SK-N-SH (cell line): ENCODE results near the gene SDS. TPM values are rescaled to one million over a fixed set of nuclear protein-coding genes. Genes with fewer than 3 reads are reported as not detected.

Source experiments
- CTCF ChIA-PET: fragments of 300-600, 350-600 bp; formaldehyde crosslinking; extraction: SDS; loops from one replicate; lab custom pipeline; 2021; lab: Yijun Ruan, JAX
- POLR2A ChIA-PET: fragments of 350-600 bp; sonication (Branson Sonifier 250); formaldehyde crosslinking; extraction: SDS; loops from one replicate; lab custom pipeline; 2020; ENCODE audit warnings: antibody characterized with exemption, inconsistent platforms; lab: Yijun Ruan, JAX
- DNase-seq: peaks from one replicate; pipeline ENCODE4 v3.0.0; 2012
- H2AFZ ChIP-seq: fragments of 200-600 bp; sonication (generic); 2 replicates; pipeline ENCODE4 v1.8.1; 2016; ENCODE audit warnings: antibody characterized with exemption, mild to moderate bottlenecking, low read depth
- H3F3A ChIP-seq: fragments of 200-600 bp; sonication (generic); replicated peaks from 2 replicates; pipeline ENCODE3; 2016; ENCODE audit warnings: antibody characterized with exemption, mild to moderate bottlenecking; ENCODE audit not compliant: insufficient read depth
- H3K27ac ChIP-seq, 2 experiments: fragments of 200-500 bp in 1 of 2; fragments of 200-600 bp in 1 of 2; sonication (Bioruptor generic) in 1 of 2; sonication (generic), shearing (Covaris generic) in 1 of 2; 2 replicates each; pipeline versions ENCODE4 v1.5.1 to v1.6.1; 2014 to 2016; ENCODE audit warnings: low read depth in 2 of 2, inconsistent platforms in 1 of 2, low read length in 1 of 2, mild to moderate bottlenecking in 1 of 2, mixed read lengths in 1 of 2
- H3K27me3 ChIP-seq: fragments of 200-600 bp; sonication (generic), shearing (Covaris generic); 2 replicates; pipeline ENCODE4 v1.6.1; 2016; ENCODE audit warnings: mixed run types; ENCODE audit not compliant: insufficient read depth
- H3K36me3 ChIP-seq, 2 experiments: fragments of 200-500 bp in 1 of 2; fragments of 200-600 bp in 1 of 2; sonication (Bioruptor generic) in 1 of 2; sonication (generic) in 1 of 2; replicated peaks in 1 of 2; 2 replicates each; pipeline versions ENCODE3 to v1.5.1; 2014 to 2016; ENCODE audit warnings: low read length in 1 of 2, mild to moderate bottlenecking in 1 of 2; ENCODE audit not compliant: insufficient read depth in 2 of 2, control insufficient read depth in 1 of 2
- H3K4me1 ChIP-seq, 2 experiments: fragments of 200-500 bp in 1 of 2; fragments of 200-600 bp in 1 of 2; sonication (Bioruptor generic) in 1 of 2; sonication (generic), shearing (Covaris generic) in 1 of 2; 2 replicates each; pipeline versions ENCODE4 v1.5.1 to v1.6.1; 2014 to 2016; ENCODE audit warnings: low read depth in 1 of 2, low read length in 1 of 2, mixed run types in 1 of 2; ENCODE audit not compliant: insufficient read depth in 2 of 2, control insufficient read depth in 1 of 2
- H3K4me2 ChIP-seq: fragments of 200-600 bp; sonication (generic), shearing (Covaris generic); 2 replicates; pipeline ENCODE4 v1.6.1; 2017; ENCODE audit warnings: mixed run types
- H3K4me3 ChIP-seq, 2 experiments: fragments of 200-500 bp in 1 of 2; fragments of 200-600 bp in 1 of 2; sonication (Bioruptor generic) in 1 of 2; sonication (generic), shearing (Covaris generic) in 1 of 2; 2 replicates each; pipeline versions ENCODE4 v1.5.1 to v1.8.1; 2014 to 2016; ENCODE audit warnings: low read depth in 2 of 2, inconsistent platforms in 1 of 2, low read length in 1 of 2, mild to moderate bottlenecking in 1 of 2, mixed read lengths in 1 of 2, moderate library complexity in 1 of 2
- H3K79me2 ChIP-seq: fragments of 200-600 bp; sonication (generic); 2 replicates; pipeline ENCODE4 v1.8.1; 2017; ENCODE audit warnings: mild to moderate bottlenecking; ENCODE audit not compliant: insufficient read depth
- H3K9ac ChIP-seq: fragments of 200-600 bp; sonication (generic); 2 replicates; pipeline ENCODE4 v1.6.1; 2017; ENCODE audit warnings: mixed run types
- H3K9me2 ChIP-seq: fragments of 200-600 bp; sonication (generic); 2 replicates; pipeline ENCODE4 v1.6.1; 2017; ENCODE audit warnings: mixed run types
- H3K9me3 ChIP-seq: fragments of 200-600 bp; sonication (generic); 2 replicates; pipeline ENCODE4 v1.6.1; 2017; ENCODE audit warnings: mixed run types, mild to moderate bottlenecking, moderate library complexity
- H4K20me1 ChIP-seq: fragments of 200-600 bp; sonication (generic); 2 replicates; pipeline ENCODE4 v1.6.1; 2017; ENCODE audit warnings: mild to moderate bottlenecking, mixed run types; ENCODE audit not compliant: insufficient read depth
- ELF1 ChIP-seq: IDR thresholded peaks from 2 replicates; pipeline ENCODE4 v1.4.0; 2012
- EP300 ChIP-seq, 2 experiments: IDR thresholded peaks; 2 replicates each; pipeline versions ENCODE4 v1.4.0 to v1.6.1; 2012; ENCODE audit warnings: borderline replicate concordance in 1 of 2, low read depth in 1 of 2, low read length in 1 of 2
- EZH2phosphoT487 ChIP-seq: fragments of 200-600 bp; sonication (generic); IDR thresholded peaks from 2 replicates; pipeline ENCODE4 v1.6.1; 2017; ENCODE audit warnings: low read depth, mixed run types, mild to moderate bottlenecking, antibody characterized with exemption, moderate library complexity, borderline replicate concordance
- FOXJ3 ChIP-seq: sonication (generic); formaldehyde crosslinking; IDR thresholded peaks from 2 replicates; pipeline ENCODE4 v1.5.1; 2020; ENCODE audit warnings: mild to moderate bottlenecking, missing genetic modification reagents
- GATA2 ChIP-seq: sonication (generic); formaldehyde crosslinking; IDR thresholded peaks from 2 replicates; pipeline ENCODE4 v1.5.0; 2020; ENCODE audit warnings: mild to moderate bottlenecking, missing genetic modification reagents
- JUND ChIP-seq: IDR thresholded peaks from 2 replicates; pipeline ENCODE4 v1.4.0; 2012
- NRF1 ChIP-seq: IDR thresholded peaks from 2 replicates; pipeline ENCODE4 v1.6.1; 2012; ENCODE audit warnings: low read depth, mild to moderate bottlenecking, low read length
- RXRA ChIP-seq: IDR thresholded peaks from 2 replicates; pipeline ENCODE4 v1.4.0; 2012; ENCODE audit warnings: low read depth, mild to moderate bottlenecking, borderline replicate concordance
- SIN3A ChIP-seq: IDR thresholded peaks from 2 replicates; pipeline ENCODE4 v1.6.1; 2012; ENCODE audit warnings: low read depth, mild to moderate bottlenecking, low read length, moderate library complexity, borderline replicate concordance
- TCF12 ChIP-seq: IDR thresholded peaks from 2 replicates; pipeline ENCODE4 v1.4.0; 2012
- YY1 ChIP-seq: IDR thresholded peaks from 2 replicates; pipeline ENCODE4 v1.4.0; 2012; ENCODE audit warnings: low read depth, mild to moderate bottlenecking
- WGBS: methylation state at CpG from one replicate; pipeline ENCODE4 v1.1.6; 2017; ENCODE audit warnings: low lambda C conversion rate; 5-methylcytosine and 5-hydroxymethylcytosine counted together
- polyA plus RNA-seq, 3 experiments: library from polyadenylated mRNA; depleted of rRNA; stranded (reverse); fragments of >200 nt; gene quantifications; 2 replicates each; pipeline ENCODE4 v1.2.3, GENCODE V29; 2012
- TF ChIP-seq, protein P1 (sequence below): fragments of 150-350 bp; IDR thresholded peaks from 2 replicates; pipeline ENCODE4 v1.6.1; 2017; ENCODE audit warnings: antibody characterized with exemption, low read length, low read depth, borderline replicate concordance
- TF ChIP-seq, protein P2 (sequence below): fragments of 150-350 bp; IDR thresholded peaks from 2 replicates; pipeline ENCODE4 v1.6.1; 2016; ENCODE audit warnings: mild to moderate bottlenecking, low read depth, low read length
- TF ChIP-seq, protein P3 (sequence below): IDR thresholded peaks from 2 replicates; pipeline ENCODE4 v1.4.0; 2012; ENCODE audit warnings: low read depth
- TF ChIP-seq, protein P4 (sequence below): fragments of 200-600 bp; sonication (generic); IDR thresholded peaks from 2 replicates; pipeline ENCODE4 v1.6.1; 2017; ENCODE audit warnings: antibody characterized with exemption, mild to moderate bottlenecking, moderate library complexity
- TF ChIP-seq, protein P5 (sequence below): IDR thresholded peaks from 2 replicates; pipeline ENCODE4 v1.6.1; 2012; ENCODE audit warnings: mild to moderate bottlenecking, low read depth, low read length, moderate library complexity

The SDS gene
- polyA plus RNA-seq, 1 of the 3 experiments (the other 2 are of a cell fraction) = 0.08 TPM

DNA sequence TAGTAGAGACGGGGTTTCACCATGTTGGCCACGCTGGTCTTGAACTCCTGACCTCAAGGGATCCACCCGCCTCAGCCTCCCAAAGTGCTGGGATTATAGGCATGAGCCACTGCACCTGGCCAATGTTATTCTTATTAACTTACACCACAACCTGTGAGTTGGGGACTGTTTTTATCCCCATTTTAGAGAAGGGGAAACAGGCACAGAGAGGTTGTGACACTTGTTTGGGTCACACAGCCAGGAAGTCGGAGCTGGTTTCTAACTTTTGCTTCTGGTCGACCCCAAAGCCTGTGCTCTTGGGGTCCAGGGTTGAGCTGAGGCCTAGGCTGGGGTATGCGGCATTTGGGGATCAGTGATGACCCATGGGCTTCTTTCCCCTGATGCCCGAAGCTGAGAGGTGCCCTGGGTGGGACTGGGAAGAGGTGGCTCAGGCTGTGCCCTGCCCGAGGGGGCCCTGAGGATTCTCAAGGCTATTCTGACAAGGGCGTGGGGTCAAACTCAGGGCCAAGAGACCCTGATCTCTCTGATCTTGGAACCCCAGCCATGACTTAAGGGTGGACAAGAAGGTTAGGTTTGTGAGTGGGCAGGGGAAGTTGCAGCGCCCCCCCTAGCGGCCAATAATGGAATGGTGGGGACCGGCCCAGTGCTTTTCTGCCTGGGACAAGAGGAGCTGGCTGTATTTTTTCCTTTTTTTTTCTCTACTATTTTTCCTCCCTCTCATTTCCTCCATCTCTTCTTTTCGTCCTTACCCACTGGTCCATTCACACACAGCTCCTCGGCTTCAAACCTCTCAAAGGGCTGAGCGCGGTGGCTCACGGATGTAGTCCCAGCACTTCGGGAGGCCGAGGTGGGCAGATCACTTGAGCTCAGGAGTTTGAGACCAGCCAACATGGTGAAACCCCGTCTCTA is 21.5 kb upstream of the SDS start (continued):
- TF ChIP-seq, protein P1, sequence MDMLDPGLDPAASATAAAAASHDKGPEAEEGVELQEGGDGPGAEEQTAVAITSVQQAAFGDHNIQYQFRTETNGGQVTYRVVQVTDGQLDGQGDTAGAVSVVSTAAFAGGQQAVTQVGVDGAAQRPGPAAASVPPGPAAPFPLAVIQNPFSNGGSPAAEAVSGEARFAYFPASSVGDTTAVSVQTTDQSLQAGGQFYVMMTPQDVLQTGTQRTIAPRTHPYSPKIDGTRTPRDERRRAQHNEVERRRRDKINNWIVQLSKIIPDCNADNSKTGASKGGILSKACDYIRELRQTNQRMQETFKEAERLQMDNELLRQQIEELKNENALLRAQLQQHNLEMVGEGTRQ = no peak
- TF ChIP-seq, protein P2, sequence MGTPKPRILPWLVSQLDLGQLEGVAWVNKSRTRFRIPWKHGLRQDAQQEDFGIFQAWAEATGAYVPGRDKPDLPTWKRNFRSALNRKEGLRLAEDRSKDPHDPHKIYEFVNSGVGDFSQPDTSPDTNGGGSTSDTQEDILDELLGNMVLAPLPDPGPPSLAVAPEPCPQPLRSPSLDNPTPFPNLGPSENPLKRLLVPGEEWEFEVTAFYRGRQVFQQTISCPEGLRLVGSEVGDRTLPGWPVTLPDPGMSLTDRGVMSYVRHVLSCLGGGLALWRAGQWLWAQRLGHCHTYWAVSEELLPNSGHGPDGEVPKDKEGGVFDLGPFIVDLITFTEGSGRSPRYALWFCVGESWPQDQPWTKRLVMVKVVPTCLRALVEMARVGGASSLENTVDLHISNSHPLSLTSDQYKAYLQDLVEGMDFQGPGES = no peak
- TF ChIP-seq JUND (no peak), RXRA (no peak), GATA2 (CRISPR knock-in tag) (no peak), FOXJ3 (no peak), YY1 (no peak), TCF12 (no peak), EZH2phosphoT487 (no peak)
- TF ChIP-seq, protein P3, sequence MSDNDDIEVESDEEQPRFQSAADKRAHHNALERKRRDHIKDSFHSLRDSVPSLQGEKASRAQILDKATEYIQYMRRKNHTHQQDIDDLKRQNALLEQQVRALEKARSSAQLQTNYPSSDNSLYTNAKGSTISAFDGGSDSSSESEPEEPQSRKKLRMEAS = no peak

DNA sequence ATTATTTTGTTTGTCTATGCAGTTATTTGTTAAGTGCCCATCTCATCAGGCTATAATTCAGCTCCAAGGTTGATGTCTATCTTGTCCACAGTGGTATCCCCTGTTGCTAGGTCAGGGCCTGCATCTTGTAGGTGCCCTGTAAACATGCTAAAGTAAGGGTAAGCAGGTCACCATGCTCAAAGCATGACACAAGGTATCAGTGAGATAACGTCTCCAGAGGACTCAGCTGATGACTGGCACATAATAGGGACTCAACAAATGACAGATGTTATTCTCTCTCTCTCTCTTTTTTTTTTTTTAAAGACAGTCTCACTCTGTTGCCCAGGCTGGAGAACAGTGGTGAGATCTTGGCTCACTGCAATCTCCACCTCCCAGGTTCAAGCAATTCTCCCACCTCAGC is 20.8 kb upstream of the SDS start:
- no peaks in the 10 kb centered on the region for H3F3A ChIP-seq
- H3K79me2 ChIP-seq = peaks cover 10% of the 10 kb centered on the region
- no peak for DNase-seq
- H2AFZ ChIP-seq = no peak overlapping the region
- WGBS = 100% methylated on average over 1 of the region's 1 CpG
- ChIA-PET CTCF (interaction anchor here (0.6 to 4.7 kb wide), 32 partner anchors 8 to 505 kb away, joined by 3 to 42 read pairs (median 5); partner anchors contain the start of gene SDS), POLR2A (no interaction called here)
- H3K4me1 ChIP-seq = peaks cover 0 to 5% of the 10 kb centered on the region in 2 experiments; a peak in 1 of 4 replicates
- H3K27ac ChIP-seq = no peak overlapping the region
- H3K27me3 ChIP-seq = no peaks in the 10 kb centered on the region
- no peak overlapping the region for H3K9ac ChIP-seq
- H3K36me3 ChIP-seq = no peaks in the 10 kb centered on the region
- no peak overlapping the region for H3K4me3 ChIP-seq
- TF ChIP-seq, protein P4, sequence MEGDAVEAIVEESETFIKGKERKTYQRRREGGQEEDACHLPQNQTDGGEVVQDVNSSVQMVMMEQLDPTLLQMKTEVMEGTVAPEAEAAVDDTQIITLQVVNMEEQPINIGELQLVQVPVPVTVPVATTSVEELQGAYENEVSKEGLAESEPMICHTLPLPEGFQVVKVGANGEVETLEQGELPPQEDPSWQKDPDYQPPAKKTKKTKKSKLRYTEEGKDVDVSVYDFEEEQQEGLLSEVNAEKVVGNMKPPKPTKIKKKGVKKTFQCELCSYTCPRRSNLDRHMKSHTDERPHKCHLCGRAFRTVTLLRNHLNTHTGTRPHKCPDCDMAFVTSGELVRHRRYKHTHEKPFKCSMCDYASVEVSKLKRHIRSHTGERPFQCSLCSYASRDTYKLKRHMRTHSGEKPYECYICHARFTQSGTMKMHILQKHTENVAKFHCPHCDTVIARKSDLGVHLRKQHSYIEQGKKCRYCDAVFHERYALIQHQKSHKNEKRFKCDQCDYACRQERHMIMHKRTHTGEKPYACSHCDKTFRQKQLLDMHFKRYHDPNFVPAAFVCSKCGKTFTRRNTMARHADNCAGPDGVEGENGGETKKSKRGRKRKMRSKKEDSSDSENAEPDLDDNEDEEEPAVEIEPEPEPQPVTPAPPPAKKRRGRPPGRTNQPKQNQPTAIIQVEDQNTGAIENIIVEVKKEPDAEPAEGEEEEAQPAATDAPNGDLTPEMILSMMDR = no peak
- TF ChIP-seq EP300 (IDR thresholded peaks at IDR 0.05; ENCODE audit: borderline replicate concordance in 1 of 2, low read depth in 1 of 2, low read length in 1 of 2) = no peak
- TF ChIP-seq ELF1 = no peak
- TF ChIP-seq FOXJ3 = no peak
- no peak for TF ChIP-seq SIN3A
- TF ChIP-seq YY1 = no peak
- TF ChIP-seq NRF1 = no peak
- TF ChIP-seq, protein P5, sequence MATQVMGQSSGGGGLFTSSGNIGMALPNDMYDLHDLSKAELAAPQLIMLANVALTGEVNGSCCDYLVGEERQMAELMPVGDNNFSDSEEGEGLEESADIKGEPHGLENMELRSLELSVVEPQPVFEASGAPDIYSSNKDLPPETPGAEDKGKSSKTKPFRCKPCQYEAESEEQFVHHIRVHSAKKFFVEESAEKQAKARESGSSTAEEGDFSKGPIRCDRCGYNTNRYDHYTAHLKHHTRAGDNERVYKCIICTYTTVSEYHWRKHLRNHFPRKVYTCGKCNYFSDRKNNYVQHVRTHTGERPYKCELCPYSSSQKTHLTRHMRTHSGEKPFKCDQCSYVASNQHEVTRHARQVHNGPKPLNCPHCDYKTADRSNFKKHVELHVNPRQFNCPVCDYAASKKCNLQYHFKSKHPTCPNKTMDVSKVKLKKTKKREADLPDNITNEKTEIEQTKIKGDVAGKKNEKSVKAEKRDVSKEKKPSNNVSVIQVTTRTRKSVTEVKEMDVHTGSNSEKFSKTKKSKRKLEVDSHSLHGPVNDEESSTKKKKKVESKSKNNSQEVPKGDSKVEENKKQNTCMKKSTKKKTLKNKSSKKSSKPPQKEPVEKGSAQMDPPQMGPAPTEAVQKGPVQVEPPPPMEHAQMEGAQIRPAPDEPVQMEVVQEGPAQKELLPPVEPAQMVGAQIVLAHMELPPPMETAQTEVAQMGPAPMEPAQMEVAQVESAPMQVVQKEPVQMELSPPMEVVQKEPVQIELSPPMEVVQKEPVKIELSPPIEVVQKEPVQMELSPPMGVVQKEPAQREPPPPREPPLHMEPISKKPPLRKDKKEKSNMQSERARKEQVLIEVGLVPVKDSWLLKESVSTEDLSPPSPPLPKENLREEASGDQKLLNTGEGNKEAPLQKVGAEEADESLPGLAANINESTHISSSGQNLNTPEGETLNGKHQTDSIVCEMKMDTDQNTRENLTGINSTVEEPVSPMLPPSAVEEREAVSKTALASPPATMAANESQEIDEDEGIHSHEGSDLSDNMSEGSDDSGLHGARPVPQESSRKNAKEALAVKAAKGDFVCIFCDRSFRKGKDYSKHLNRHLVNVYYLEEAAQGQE = no peak
- H3K9me3 ChIP-seq = no peaks in the 10 kb centered on the region
- H4K20me1 ChIP-seq = no peaks in the 10 kb centered on the region
- H3K4me2 ChIP-seq = no peak overlapping the region
- H3K9me2 ChIP-seq = no peaks in the 10 kb centered on the region
